K562 (cell line): ENCODE results near the gene ATP6V1G2. TPM values are rescaled to one million over a fixed set of nuclear protein-coding genes. Genes with fewer than 3 reads are reported as not detected.

ENCODE experiments used
- ATF2 ChIP-seq: sonication (generic); formaldehyde crosslinking; IDR thresholded peaks from 2 replicates; pipeline ENCODE4 v1.8.1; 2022; ENCODE audit warnings: missing genetic modification reagents
- ATF4 ChIP-seq: fragments of 450-650 bp; formaldehyde crosslinking; IDR thresholded peaks from 2 replicates; pipeline ENCODE4 v1.4.0; 2022; ENCODE audit warnings: mild to moderate bottlenecking, moderate library complexity
- ESRRA ChIP-seq: fragments of 450-650 bp; IDR thresholded peaks from 2 replicates; pipeline ENCODE4 v1.6.1; 2014; ENCODE audit warnings: low read depth, mild to moderate bottlenecking, moderate library complexity, borderline replicate concordance
- ZC3H4 ChIP-seq: sonication (generic); formaldehyde crosslinking; IDR thresholded peaks from 2 replicates; pipeline ENCODE4 v1.9.0; 2021; ENCODE audit warnings: missing genetic modification reagents, borderline replicate concordance
- ZNF740 ChIP-seq, 3 experiments: fragments of 200-800 bp in 1 of 3; sonication (Bioruptor generic) in 1 of 3; sonication (generic) in 1 of 3; formaldehyde crosslinking in 1 of 3; IDR thresholded peaks; 2 replicates each; pipeline versions ENCODE4 v1.6.1 to v1.8.0; 2016 to 2022; ENCODE audit warnings: mild to moderate bottlenecking in 2 of 3, missing compliant biosample characterization in 2 of 3, missing genetic modification characterization in 2 of 3, missing genetic modification reagents in 1 of 3
- ZNF79 ChIP-seq: fragments of 250-450 bp; sonication (Bioruptor Pico); IDR thresholded peaks from 2 replicates; pipeline ENCODE4 v1.4.0; 2020; ENCODE audit warnings: low read depth, mild to moderate bottlenecking, moderate library complexity
- polyA plus RNA-seq, 8 experiments: library from polyadenylated mRNA; depleted of rRNA in 4 of 8; stranded (reverse) in 5 of 8; unstranded in 3 of 8; fragments of >200 nt; fragmentation: Nextera tagmentation in 2 of 8; fragmentation: Illumina TruSeq in 1 of 8; extraction: Ambion mirVana in 2 of 8; extraction: Trizol in 1 of 8; gene quantifications; 2 replicates each; pipeline versions ENCODE4 v1.2.1 to v1.2.3, GENCODE V29; 2011 to 2014; ENCODE audit warnings: inconsistent platforms in 1 of 8, missing spikeins in 1 of 8
- total RNA-seq, 7 experiments: library from RNA; depleted of rRNA in 6 of 7; stranded (reverse); fragments of >200 nt in 6 of 7; fragmentation: Illumina TruSeq in 2 of 7; extraction: Trizol in 2 of 7; gene quantifications; 2 replicates each; pipeline versions ENCODE4 v1.2.1 to v1.2.3, GENCODE V29; 2011 to 2021; ENCODE audit warnings: low replicate concordance in 1 of 7
- TF ChIP-seq, protein P1 (sequence below): fragments of 450-650 bp; formaldehyde crosslinking; IDR thresholded peaks from 2 replicates; pipeline ENCODE4 v1.4.0; 2020; ENCODE audit warnings: mild to moderate bottlenecking, moderate library complexity

The ATP6V1G2 gene
- total and polyA plus RNA-seq, 9 of the 15 experiments (the other 6 are each of a cell fraction or from before 2014, with no cell fraction given) = 0.14 to 1.5 (median 0.33) TPM

DNA sequence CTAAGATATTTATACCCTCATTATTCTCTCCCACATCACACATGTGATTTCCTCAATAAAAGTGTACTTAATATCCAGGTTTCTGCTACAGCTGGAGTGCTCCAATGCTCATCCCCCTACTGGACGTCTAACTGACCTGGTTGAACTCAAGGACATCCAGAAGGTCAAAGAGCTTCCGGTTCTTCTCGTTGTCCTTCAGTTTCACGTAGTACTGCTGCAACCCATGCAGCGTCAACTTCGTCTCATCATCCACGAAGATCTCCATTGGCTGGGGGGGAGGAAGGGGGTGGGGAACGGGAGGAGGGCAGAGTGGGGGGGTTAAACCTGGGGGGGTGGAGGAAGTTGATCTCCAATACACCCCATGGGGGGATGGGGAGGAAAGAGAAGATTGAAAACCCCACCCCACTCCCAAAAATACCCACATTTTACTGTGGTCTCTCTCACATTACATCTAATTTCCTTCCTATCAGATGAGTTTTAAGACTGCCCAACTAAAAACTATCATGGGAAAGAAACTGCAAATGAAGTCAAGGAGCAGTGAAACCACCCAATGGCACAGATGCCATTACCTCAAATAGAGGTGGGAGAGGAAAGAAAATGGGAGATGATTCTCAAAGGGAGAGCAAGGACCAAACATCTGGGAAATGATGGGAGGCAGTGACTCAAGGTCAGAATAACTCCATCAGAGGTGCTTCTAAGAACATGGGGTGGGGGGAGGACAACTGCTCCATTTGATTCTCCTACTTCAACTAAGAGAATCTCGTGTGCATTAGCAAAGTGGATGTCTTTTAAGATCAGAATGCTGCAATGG lies 13.6 kb downstream of the ATP6V1G2 start (continued):
- no peak for TF ChIP-seq ZNF740 (CRISPR knock-in tag; IDR thresholded peaks at IDR 0.05)
- TF ChIP-seq ZNF740 (tag; IDR thresholded peaks at IDR 0.05) = peak in 1 of 2 experiments; percentile 76; a peak in 2 of 4 replicates
- TF ChIP-seq ATF4 (CRISPR knock-in tag) = no peak
- TF ChIP-seq, protein P1, sequence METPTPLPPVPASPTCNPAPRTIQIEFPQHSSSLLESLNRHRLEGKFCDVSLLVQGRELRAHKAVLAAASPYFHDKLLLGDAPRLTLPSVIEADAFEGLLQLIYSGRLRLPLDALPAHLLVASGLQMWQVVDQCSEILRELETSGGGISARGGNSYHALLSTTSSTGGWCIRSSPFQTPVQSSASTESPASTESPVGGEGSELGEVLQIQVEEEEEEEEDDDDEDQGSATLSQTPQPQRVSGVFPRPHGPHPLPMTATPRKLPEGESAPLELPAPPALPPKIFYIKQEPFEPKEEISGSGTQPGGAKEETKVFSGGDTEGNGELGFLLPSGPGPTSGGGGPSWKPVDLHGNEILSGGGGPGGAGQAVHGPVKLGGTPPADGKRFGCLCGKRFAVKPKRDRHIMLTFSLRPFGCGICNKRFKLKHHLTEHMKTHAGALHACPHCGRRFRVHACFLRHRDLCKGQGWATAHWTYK (CRISPR knock-in tag) = no peak
- TF ChIP-seq ATF2 (CRISPR knock-in tag) = no peak
- TF ChIP-seq ZNF79 (CRISPR knock-in tag) = no peak
- TF ChIP-seq ZC3H4 (CRISPR knock-in tag) = no peak
- TF ChIP-seq ESRRA = peak; percentile 90; the same call in 1 of the 2 replicates
